ENCODE data around the gene MAN1C1.

Gene MAN1C1

DNA sequence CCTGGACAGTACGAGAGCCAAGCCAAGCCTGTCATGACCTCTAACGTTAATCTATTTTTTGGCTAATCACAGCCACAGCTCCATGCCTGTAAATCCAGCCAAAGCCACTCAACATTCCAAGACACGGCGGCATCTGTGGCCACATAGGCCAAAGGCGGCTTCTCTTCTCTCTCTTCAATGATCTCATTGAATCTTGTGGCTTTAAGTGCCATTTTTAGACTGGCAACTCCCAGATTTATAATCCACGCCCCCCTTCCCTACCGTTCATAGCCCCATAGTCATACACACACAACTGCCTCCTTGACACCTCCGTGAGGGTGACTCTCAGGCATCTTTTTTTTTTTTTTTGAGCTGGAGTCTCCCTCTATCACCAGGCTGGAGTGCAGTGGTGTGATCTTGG, 177.7 kb downstream of the MAN1C1 start:
- ATAC-seq (ENCODE audit: insufficient read depth, low read depth), result no peak
- Histone ChIP-seq H2AFZ (ENCODE audit: low read depth, low read length) (no peak overlapping the region), H4K20me1 (ENCODE audit: insufficient read depth, low read length) (peaks cover 6% of the 10 kb centered on the region), H3K4me1 (ENCODE audit: insufficient read depth, low read length) (peaks cover 15% of the 10 kb centered on the region), H3K27me3 (ENCODE audit: insufficient read depth, low read length, poor library complexity) (peaks cover 21% of the 10 kb centered on the region), H3K4me2 (ENCODE audit: insufficient read depth, low read length) (no peak overlapping the region), H3K79me2 (ENCODE audit: insufficient read depth, low read length) (no peaks in the 10 kb centered on the region), H3K9ac (ENCODE audit: low read depth, low read length) (no peak overlapping the region), H3K27ac (ENCODE audit: low read length) (no peak overlapping the region), H3K9me3 (ENCODE audit: insufficient read depth, low read length, severe bottlenecking) (no peaks in the 10 kb centered on the region), H3K4me3 (ENCODE audit: low read depth in 1 of 2, low read length in 2 of 2) (no peak overlapping the region), H3K36me3 (ENCODE audit: insufficient read depth, low read length) (no peaks in the 10 kb centered on the region)
- no peak for DNase-seq
- TF ChIP-seq EZH2 (IDR thresholded peaks at IDR 0.05; ENCODE audit: borderline replicate concordance, low read depth, low read length, severe bottlenecking), result no peak
- TF ChIP-seq, protein P1, sequence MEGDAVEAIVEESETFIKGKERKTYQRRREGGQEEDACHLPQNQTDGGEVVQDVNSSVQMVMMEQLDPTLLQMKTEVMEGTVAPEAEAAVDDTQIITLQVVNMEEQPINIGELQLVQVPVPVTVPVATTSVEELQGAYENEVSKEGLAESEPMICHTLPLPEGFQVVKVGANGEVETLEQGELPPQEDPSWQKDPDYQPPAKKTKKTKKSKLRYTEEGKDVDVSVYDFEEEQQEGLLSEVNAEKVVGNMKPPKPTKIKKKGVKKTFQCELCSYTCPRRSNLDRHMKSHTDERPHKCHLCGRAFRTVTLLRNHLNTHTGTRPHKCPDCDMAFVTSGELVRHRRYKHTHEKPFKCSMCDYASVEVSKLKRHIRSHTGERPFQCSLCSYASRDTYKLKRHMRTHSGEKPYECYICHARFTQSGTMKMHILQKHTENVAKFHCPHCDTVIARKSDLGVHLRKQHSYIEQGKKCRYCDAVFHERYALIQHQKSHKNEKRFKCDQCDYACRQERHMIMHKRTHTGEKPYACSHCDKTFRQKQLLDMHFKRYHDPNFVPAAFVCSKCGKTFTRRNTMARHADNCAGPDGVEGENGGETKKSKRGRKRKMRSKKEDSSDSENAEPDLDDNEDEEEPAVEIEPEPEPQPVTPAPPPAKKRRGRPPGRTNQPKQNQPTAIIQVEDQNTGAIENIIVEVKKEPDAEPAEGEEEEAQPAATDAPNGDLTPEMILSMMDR (IDR thresholded peaks at IDR 0.05; ENCODE audit: borderline replicate concordance, extremely low read depth, low read length, poor library complexity, severe bottlenecking), result no peak

DNA sequence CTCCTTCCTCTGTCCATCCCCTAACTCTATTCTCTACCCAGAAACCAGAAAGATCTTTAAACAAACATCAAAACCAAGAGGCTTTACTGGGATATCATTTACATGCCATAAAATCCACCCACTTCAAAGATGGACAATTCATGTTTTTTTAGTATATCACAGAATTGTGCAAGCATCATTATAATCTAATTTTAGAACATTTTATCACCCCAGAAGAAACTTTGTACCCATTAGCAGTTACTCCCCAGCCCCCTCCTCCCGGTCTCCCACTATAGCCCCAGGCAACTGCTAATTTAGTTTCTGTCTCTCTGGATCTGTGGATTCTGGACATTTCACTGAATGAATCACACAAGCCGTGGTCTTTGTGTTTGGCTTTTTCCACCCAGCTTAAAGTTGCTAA, 178.6 kb downstream of the MAN1C1 start:
- no peaks in the 10 kb centered on the region for H3K36me3 ChIP-seq (ENCODE audit: insufficient read depth, low read length)
- H3K4me3 ChIP-seq (ENCODE audit: low read depth in 1 of 2, low read length in 2 of 2), result no peak overlapping the region
- H3K4me1 ChIP-seq (ENCODE audit: insufficient read depth, low read length), result peaks cover 20% of the 10 kb centered on the region
- H3K27ac ChIP-seq (ENCODE audit: low read length), result no peak overlapping the region
- H2AFZ ChIP-seq (ENCODE audit: low read depth, low read length), result no peak overlapping the region
- DNase-seq (no peak), ATAC-seq (ENCODE audit: insufficient read depth, low read depth) (no peak)
- no peak overlapping the region for H3K9ac ChIP-seq (ENCODE audit: low read depth, low read length)
- no peak for TF ChIP-seq EZH2 (IDR thresholded peaks at IDR 0.05; ENCODE audit: borderline replicate concordance, low read depth, low read length, severe bottlenecking)
- TF ChIP-seq, protein P1 (IDR thresholded peaks at IDR 0.05; ENCODE audit: borderline replicate concordance, extremely low read depth, low read length, poor library complexity, severe bottlenecking), result no peak
- no peaks in the 10 kb centered on the region for H3K9me3 ChIP-seq (ENCODE audit: insufficient read depth, low read length, severe bottlenecking)
- H4K20me1 ChIP-seq (ENCODE audit: insufficient read depth, low read length), result peaks cover 5% of the 10 kb centered on the region; the same call in 1 of the 2 replicates
- peaks cover 23% of the 10 kb centered on the region for H3K27me3 ChIP-seq (ENCODE audit: insufficient read depth, low read length, poor library complexity)
- no peaks in the 10 kb centered on the region for H3K79me2 ChIP-seq (ENCODE audit: insufficient read depth, low read length)
- H3K4me2 ChIP-seq (ENCODE audit: insufficient read depth, low read length), result no peak overlapping the region

DNA sequence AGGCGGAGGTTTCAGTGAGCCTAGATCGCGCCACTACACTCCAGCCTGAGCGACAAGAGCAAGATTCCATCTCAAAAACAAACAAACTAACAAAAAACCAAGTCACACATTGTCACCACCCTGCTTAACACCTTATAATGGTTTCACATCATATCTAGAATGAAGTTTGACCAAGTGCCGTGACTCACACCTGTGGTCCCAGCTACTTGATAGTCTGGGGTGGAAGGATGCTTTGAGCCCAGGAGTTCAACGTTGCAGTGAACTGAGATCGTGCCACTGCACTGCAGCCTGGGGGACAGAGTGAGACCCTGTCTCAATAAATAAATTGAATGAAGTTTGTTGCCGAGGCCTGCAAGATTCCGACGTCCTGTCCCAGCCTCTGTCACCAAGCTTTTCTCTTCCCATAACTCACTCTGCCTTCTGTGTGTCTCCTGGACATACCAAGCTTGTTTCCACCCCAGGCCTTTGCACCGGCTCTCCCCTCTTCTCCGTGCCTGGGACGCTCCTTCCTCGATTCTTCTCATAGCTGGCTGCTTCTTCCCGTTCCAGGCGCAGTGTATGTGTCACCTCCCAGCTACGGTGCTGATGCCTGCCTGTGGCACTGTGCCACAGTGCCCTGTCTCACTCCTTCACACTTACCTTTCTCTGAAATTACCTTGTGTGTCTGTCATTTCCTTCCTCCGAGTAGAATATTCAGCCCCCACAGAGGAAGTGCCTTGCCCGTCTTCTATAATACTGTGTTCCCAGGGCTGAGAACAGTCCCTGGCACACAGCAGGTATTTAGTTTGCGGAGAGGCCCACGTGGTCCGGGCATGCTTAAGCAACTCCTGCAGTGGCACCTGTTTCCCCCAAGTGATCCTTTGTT, 179.6 kb downstream of the MAN1C1 start:
- peak; percentile 62 for ATAC-seq (ENCODE audit: insufficient read depth, low read depth)
- DNase-seq, result no peak
- H3K4me3 ChIP-seq (ENCODE audit: low read depth in 1 of 2, low read length in 2 of 2), result no peak overlapping the region

More for the DNA sequence above, 179.6 kb downstream of the MAN1C1 start:
- TF ChIP-seq, protein P1 (IDR thresholded peaks at IDR 0.05; ENCODE audit: borderline replicate concordance, extremely low read depth, low read length, poor library complexity, severe bottlenecking), result no peak
- TF ChIP-seq EZH2 (IDR thresholded peaks at IDR 0.05; ENCODE audit: borderline replicate concordance, low read depth, low read length, severe bottlenecking), result peak; percentile 27
- Histone ChIP-seq H3K79me2 (ENCODE audit: insufficient read depth, low read length) (no peaks in the 10 kb centered on the region), H4K20me1 (ENCODE audit: insufficient read depth, low read length) (peaks cover 8% of the 10 kb centered on the region; the same call in 1 of the 2 replicates), H3K27me3 (ENCODE audit: insufficient read depth, low read length, poor library complexity) (peaks cover 31% of the 10 kb centered on the region), H3K27ac (ENCODE audit: low read length) (no peak overlapping the region), H3K9ac (ENCODE audit: low read depth, low read length) (no peak overlapping the region), H3K36me3 (ENCODE audit: insufficient read depth, low read length) (no peaks in the 10 kb centered on the region), H3K4me2 (ENCODE audit: insufficient read depth, low read length) (no peak overlapping the region; the same call in 1 of the 2 replicates), H3K4me1 (ENCODE audit: insufficient read depth, low read length) (peaks cover 28% of the 10 kb centered on the region), H2AFZ (ENCODE audit: low read depth, low read length) (peak overlapping the region; percentile 47; the same call in 1 of the 2 replicates), H3K9me3 (ENCODE audit: insufficient read depth, low read length, severe bottlenecking) (no peaks in the 10 kb centered on the region)
